Ishikawa (cell line): ENCODE results near the gene NFILZ.

Experiments
- CEBPB ChIP-seq: IDR thresholded peaks from 2 replicates; pipeline ENCODE4 v1.6.1; 2012
- CREB1 ChIP-seq: IDR thresholded peaks from 2 replicates; pipeline ENCODE4 v1.6.1; 2012; ENCODE audit warnings: low read depth
- EGR1 ChIP-seq: IDR thresholded peaks from 2 replicates; pipeline ENCODE4 v1.6.1; 2012
- EP300 ChIP-seq: IDR thresholded peaks from 2 replicates; pipeline ENCODE4 v1.6.1; 2012; ENCODE audit warnings: borderline replicate concordance
- FOXM1 ChIP-seq: IDR thresholded peaks from 2 replicates; pipeline ENCODE4 v1.6.1; 2012; ENCODE audit warnings: low read depth, borderline replicate concordance
- NFIC ChIP-seq: IDR thresholded peaks from 2 replicates; pipeline ENCODE4 v1.6.1; 2012
- RAD21 ChIP-seq: IDR thresholded peaks from 2 replicates; pipeline ENCODE4 v1.6.1; 2012; ENCODE audit warnings: low read depth
- TAF1 ChIP-seq: IDR thresholded peaks from 2 replicates; pipeline ENCODE4 v1.6.1; 2012; ENCODE audit warnings: low read depth, mild to moderate bottlenecking
- TCF12 ChIP-seq: IDR thresholded peaks from 2 replicates; pipeline ENCODE4 v1.6.1; 2012; ENCODE audit warnings: low read depth
- TEAD4 ChIP-seq: IDR thresholded peaks from 2 replicates; pipeline ENCODE4 v1.6.1; 2012
- YY1 ChIP-seq: IDR thresholded peaks from 2 replicates; pipeline ENCODE4 v1.6.1; 2012; ENCODE audit warnings: low read depth
- ZBTB7A ChIP-seq: IDR thresholded peaks from 2 replicates; pipeline ENCODE4 v1.6.1; 2012; ENCODE audit warnings: low read depth
- TF ChIP-seq, protein P1 (sequence below): IDR thresholded peaks from 2 replicates; pipeline ENCODE4 v1.6.1; 2012; ENCODE audit warnings: low read depth, mild to moderate bottlenecking
- TF ChIP-seq, protein P2 (sequence below): IDR thresholded peaks from 2 replicates; pipeline ENCODE4 v1.6.1; 2012
- TF ChIP-seq, protein P3 (sequence below): IDR thresholded peaks from 2 replicates; pipeline ENCODE4 v1.6.1; 2012

Gene NFILZ

DNA sequence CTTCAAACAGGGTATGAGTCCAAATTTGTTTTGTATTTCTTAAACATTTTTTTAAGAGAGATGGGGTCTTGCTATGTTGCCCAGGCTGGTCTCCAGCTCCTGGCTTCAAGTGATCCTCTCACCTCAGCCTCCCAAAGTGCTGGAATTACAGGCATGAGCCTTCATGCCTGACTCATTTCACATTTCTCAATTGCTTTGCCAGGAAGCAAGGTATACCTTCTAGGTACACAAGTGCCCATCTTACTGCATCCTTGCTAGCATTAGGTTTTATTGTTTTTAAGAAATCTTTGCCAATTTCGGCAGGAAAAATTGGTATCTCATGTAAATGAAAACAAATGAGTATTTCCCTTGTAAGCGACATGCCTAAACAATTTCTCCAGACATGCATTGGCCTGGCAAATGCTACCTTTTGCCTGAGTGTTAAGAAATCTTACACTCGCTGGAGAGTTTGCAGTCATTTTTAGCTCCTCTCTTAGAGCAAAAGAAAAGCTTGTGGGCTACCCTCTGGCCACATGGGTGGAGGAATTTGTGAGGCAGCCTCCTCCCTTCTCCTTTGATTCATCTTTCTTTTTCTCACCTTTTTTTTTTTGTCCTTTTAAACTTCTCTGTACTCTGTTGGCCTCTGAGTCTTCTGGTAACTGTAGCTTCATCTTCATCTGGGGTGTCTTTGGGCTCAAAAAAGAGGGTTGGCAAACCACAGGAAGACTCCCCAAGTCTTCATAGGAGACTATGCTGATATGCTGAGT, 35.2 kb downstream of the NFILZ start:
- no peak for TF ChIP-seq CEBPB

DNA sequence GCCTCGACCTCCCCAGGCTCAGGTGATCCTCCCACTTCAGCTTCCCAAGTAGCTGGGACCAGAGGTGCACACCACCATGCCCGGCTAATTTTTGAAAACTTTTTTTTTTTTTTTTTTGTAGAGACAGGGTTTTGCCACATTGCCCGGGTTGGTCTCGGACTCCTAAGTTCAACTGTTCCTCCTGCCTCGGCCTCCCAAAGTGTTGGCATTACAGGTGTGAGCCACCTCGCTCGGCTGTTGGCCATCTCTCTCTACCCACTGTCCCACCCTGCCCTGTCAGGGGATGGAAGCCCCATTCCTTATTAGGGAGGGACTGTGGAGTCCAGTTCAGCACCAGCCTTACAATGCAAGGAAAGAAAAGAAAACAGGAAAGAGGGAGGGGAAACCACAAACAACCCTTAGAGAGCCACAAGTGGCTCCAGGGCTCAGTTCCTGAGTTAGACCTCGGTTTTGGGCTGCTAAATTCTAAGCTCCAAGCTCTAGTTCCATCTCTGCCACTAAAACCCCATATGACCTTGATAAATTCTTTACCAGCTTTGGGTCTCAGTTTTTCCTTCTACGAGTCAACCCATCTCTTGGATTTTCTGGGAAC, 36.5 kb downstream of the NFILZ start:
- TF ChIP-seq YY1 (no peak), CEBPB (no peak), NFIC (no peak), CREB1 (no peak), RAD21 (no peak), ZBTB7A (no peak), TEAD4 (no peak)
- TF ChIP-seq, protein P1, sequence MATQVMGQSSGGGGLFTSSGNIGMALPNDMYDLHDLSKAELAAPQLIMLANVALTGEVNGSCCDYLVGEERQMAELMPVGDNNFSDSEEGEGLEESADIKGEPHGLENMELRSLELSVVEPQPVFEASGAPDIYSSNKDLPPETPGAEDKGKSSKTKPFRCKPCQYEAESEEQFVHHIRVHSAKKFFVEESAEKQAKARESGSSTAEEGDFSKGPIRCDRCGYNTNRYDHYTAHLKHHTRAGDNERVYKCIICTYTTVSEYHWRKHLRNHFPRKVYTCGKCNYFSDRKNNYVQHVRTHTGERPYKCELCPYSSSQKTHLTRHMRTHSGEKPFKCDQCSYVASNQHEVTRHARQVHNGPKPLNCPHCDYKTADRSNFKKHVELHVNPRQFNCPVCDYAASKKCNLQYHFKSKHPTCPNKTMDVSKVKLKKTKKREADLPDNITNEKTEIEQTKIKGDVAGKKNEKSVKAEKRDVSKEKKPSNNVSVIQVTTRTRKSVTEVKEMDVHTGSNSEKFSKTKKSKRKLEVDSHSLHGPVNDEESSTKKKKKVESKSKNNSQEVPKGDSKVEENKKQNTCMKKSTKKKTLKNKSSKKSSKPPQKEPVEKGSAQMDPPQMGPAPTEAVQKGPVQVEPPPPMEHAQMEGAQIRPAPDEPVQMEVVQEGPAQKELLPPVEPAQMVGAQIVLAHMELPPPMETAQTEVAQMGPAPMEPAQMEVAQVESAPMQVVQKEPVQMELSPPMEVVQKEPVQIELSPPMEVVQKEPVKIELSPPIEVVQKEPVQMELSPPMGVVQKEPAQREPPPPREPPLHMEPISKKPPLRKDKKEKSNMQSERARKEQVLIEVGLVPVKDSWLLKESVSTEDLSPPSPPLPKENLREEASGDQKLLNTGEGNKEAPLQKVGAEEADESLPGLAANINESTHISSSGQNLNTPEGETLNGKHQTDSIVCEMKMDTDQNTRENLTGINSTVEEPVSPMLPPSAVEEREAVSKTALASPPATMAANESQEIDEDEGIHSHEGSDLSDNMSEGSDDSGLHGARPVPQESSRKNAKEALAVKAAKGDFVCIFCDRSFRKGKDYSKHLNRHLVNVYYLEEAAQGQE, result no peak
- TF ChIP-seq, protein P2, sequence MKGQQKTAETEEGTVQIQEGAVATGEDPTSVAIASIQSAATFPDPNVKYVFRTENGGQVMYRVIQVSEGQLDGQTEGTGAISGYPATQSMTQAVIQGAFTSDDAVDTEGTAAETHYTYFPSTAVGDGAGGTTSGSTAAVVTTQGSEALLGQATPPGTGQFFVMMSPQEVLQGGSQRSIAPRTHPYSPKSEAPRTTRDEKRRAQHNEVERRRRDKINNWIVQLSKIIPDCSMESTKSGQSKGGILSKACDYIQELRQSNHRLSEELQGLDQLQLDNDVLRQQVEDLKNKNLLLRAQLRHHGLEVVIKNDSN, result no peak

DNA sequence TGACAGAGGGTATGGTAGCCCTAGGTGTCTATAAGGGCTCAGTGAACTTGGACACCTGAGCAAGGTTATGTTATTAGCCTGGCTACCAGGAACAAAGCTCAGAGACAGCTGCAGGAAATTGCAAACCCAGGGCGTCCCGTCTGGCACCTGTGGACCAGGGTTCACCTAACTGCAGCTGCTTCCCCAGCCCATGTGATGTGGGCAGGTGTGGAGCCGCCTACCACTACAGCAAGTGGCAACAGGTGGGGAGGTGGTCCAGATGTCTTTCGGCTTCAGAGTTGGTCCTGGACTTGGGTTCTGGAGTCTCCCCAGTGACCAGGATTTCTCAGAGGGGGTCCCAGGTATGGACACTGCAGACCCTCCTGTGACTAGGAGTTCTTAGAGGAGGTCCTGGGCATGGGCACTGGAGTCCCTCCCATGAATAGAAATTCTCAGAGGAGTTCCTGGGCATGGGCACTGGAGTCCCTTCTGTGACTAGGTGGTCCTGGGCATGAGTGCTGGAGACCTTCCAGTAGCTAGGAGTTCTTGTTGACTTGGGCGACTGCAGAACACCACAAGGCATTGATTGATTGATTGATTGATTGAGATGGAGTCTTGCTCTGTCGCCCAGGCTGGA, 43.0 kb downstream of the NFILZ start:
- TF ChIP-seq TEAD4 (no peak), TAF1 (no peak), NFIC (no peak), FOXM1 (no peak), TCF12 (no peak)
- TF ChIP-seq, protein P2, result no peak

DNA sequence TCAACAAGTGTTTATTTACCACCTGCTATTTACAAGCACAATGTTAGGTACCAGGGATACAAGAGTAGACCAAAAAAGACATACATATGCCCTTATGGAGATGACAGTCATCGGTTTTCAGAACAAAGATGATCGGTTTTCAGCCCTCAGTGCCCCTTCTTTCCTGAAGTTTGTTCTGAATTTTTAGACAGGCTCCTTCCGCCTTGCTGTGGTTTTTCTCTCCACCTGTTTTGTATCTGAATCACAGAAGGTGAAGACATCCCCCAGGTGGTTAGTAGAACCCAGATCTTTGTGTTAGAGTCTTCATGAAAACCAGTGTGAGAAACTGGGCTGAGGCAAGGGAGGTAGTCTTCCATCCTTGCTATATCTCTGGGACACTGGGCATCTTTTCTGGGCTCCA, 44.6 kb downstream of the NFILZ start:
- no peak for TF ChIP-seq FOXM1
- TF ChIP-seq ZBTB7A, result no peak
- TF ChIP-seq, protein P1, result no peak
- no peak for TF ChIP-seq EP300
- TF ChIP-seq, protein P2, result no peak
- no peak for TF ChIP-seq TAF1
- TF ChIP-seq TCF12, result no peak
- no peak for TF ChIP-seq TEAD4

DNA sequence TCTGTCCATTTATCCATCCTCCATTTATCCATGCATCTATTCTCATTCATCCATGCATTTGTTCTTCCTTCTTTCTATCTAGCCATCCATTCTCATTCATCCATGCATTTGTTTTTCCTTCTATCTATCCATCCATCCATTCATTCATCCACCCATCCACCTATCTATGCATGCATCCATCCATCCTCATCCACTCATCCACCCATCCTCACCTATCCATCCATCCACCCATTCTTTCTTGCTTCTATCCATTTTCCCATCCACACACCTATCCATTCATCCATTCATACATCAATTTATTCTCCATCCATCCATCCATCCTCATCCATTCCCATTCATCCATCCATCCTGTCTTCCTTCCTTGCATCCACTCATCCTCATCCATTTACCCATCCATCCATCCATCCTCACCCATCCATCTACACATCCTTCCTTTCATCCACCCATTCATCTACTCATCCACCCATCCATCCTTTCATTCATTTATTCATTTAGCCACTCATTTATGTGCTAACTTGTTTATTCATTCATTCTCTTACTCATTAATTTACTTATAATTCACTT, 47.9 kb downstream of the NFILZ start:
- TF ChIP-seq NFIC (no peak), CEBPB (no peak), TCF12 (no peak), EGR1 (no peak), RAD21 (no peak), CREB1 (no peak), FOXM1 (no peak), ZBTB7A (no peak), TAF1 (no peak), EP300 (no peak)
- TF ChIP-seq, protein P2, result no peak
- TF ChIP-seq, protein P3, sequence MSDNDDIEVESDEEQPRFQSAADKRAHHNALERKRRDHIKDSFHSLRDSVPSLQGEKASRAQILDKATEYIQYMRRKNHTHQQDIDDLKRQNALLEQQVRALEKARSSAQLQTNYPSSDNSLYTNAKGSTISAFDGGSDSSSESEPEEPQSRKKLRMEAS, result no peak
